CD4-positive, alpha-beta T cell treated with Interleukin-10 for 1 hour (primary cell): Measurements from ENCODE around the gene WBP1L.
"Not testable (repeated sequence)": the region's sequence is repeated elsewhere in the genome, so short reads cannot be mapped to it uniquely, and the experiment has no call there.

Source experiments
- DNase-seq: peaks from one replicate; pipeline ENCODE4 v3.0.0-alpha.2; 2020

The WBP1L gene

GRCh38 chr10:102726274-102726673, 17.5 kb upstream of the WBP1L start:
- DNase-seq, result no peak

GRCh38 chr10:102727037-102727818, 16.5 kb upstream of the WBP1L start:
- no peak for DNase-seq

- peak; percentile 53 for DNase-seq
Measured at GRCh38 chr10:102729029-102730026, 14.4 kb upstream of the WBP1L start.

- no peak for DNase-seq
Measured at GRCh38 chr10:102731222-102731800, 12.4 kb upstream of the WBP1L start.

GRCh38 chr10:102732661-102733060, 11.1 kb upstream of the WBP1L start:
- DNase-seq, result no peak

GRCh38 chr10:102735065-102735562, 8.6 kb upstream of the WBP1L start:
- DNase-seq, result no peak

GRCh38 chr10:102738692-102739121, 5.0 kb upstream of the WBP1L start:
- no peak for DNase-seq

GRCh38 chr10:102740229-102740628, 3.5 kb upstream of the WBP1L start:
- no peak for DNase-seq

- no peak for DNase-seq
Measured at GRCh38 chr10:102741726-102742237, 2.0 kb upstream of the WBP1L start.

- not testable (repeated sequence) for DNase-seq
Measured at GRCh38 chr10:102742313-102742712, 1.4 kb upstream of the WBP1L start.

GRCh38 chr10:102743078-102743587, 615 bp upstream of the WBP1L start:
- no peak for DNase-seq

- DNase-seq, result no peak
Measured at GRCh38 chr10:102744374-102745051, 765 bp downstream of the WBP1L start.

GRCh38 chr10:102745157-102745556, 1.4 kb downstream of the WBP1L start:
- no peak for DNase-seq

- no peak for DNase-seq
Measured at GRCh38 chr10:102752266-102752930, 8.7 kb downstream of the WBP1L start.

- DNase-seq, result peak; percentile 31
Measured at GRCh38 chr10:102752934-102753664, 9.4 kb downstream of the WBP1L start.

- DNase-seq, result no peak
Measured at GRCh38 chr10:102753718-102754117, 10.0 kb downstream of the WBP1L start.

- no peak for DNase-seq
Measured at GRCh38 chr10:102757323-102757722, 13.6 kb downstream of the WBP1L start.

GRCh38 chr10:102758240-102758932, 14.6 kb downstream of the WBP1L start:
- no peak for DNase-seq

- not testable (repeated sequence) for DNase-seq
Measured at GRCh38 chr10:102758933-102759262, 15.2 kb downstream of the WBP1L start.
